SK-N-SH (cell line): ENCODE data around the gene USP10. TPM values are rescaled to one million over a fixed set of nuclear protein-coding genes. Genes with fewer than 3 reads are reported as not detected.

Experiments
- CTCF ChIA-PET: fragments of 300-600, 350-600 bp; formaldehyde crosslinking; extraction: SDS; loops from one replicate; lab custom pipeline; 2021; lab: Yijun Ruan, JAX
- POLR2A ChIA-PET: fragments of 350-600 bp; sonication (Branson Sonifier 250); formaldehyde crosslinking; extraction: SDS; loops from one replicate; lab custom pipeline; 2020; ENCODE audit warnings: antibody characterized with exemption, inconsistent platforms; lab: Yijun Ruan, JAX
- DNase-seq: peaks from one replicate; pipeline ENCODE4 v3.0.0; 2012
- H2AFZ ChIP-seq: fragments of 200-600 bp; sonication (generic); 2 replicates; pipeline ENCODE4 v1.8.1; 2016; ENCODE audit warnings: antibody characterized with exemption, mild to moderate bottlenecking, low read depth
- H3F3A ChIP-seq: fragments of 200-600 bp; sonication (generic); replicated peaks from 2 replicates; pipeline ENCODE3; 2016; ENCODE audit warnings: antibody characterized with exemption, mild to moderate bottlenecking; ENCODE audit not compliant: insufficient read depth
- H3K27ac ChIP-seq, 2 experiments: fragments of 200-500 bp in 1 of 2; fragments of 200-600 bp in 1 of 2; sonication (Bioruptor generic) in 1 of 2; sonication (generic), shearing (Covaris generic) in 1 of 2; 2 replicates each; pipeline versions ENCODE4 v1.5.1 to v1.6.1; 2014 to 2016; ENCODE audit warnings: low read depth in 2 of 2, inconsistent platforms in 1 of 2, low read length in 1 of 2, mild to moderate bottlenecking in 1 of 2, mixed read lengths in 1 of 2
- H3K27me3 ChIP-seq: fragments of 200-600 bp; sonication (generic), shearing (Covaris generic); 2 replicates; pipeline ENCODE4 v1.6.1; 2016; ENCODE audit warnings: mixed run types; ENCODE audit not compliant: insufficient read depth
- H3K36me3 ChIP-seq, 2 experiments: fragments of 200-500 bp in 1 of 2; fragments of 200-600 bp in 1 of 2; sonication (Bioruptor generic) in 1 of 2; sonication (generic) in 1 of 2; replicated peaks in 1 of 2; 2 replicates each; pipeline versions ENCODE3 to v1.5.1; 2014 to 2016; ENCODE audit warnings: low read length in 1 of 2, mild to moderate bottlenecking in 1 of 2; ENCODE audit not compliant: insufficient read depth in 2 of 2, control insufficient read depth in 1 of 2
- H3K4me1 ChIP-seq, 2 experiments: fragments of 200-500 bp in 1 of 2; fragments of 200-600 bp in 1 of 2; sonication (Bioruptor generic) in 1 of 2; sonication (generic), shearing (Covaris generic) in 1 of 2; 2 replicates each; pipeline versions ENCODE4 v1.5.1 to v1.6.1; 2014 to 2016; ENCODE audit warnings: low read depth in 1 of 2, low read length in 1 of 2, mixed run types in 1 of 2; ENCODE audit not compliant: insufficient read depth in 2 of 2, control insufficient read depth in 1 of 2
- H3K4me2 ChIP-seq: fragments of 200-600 bp; sonication (generic), shearing (Covaris generic); 2 replicates; pipeline ENCODE4 v1.6.1; 2017; ENCODE audit warnings: mixed run types
- H3K4me3 ChIP-seq, 2 experiments: fragments of 200-500 bp in 1 of 2; fragments of 200-600 bp in 1 of 2; sonication (Bioruptor generic) in 1 of 2; sonication (generic), shearing (Covaris generic) in 1 of 2; 2 replicates each; pipeline versions ENCODE4 v1.5.1 to v1.8.1; 2014 to 2016; ENCODE audit warnings: low read depth in 2 of 2, inconsistent platforms in 1 of 2, low read length in 1 of 2, mild to moderate bottlenecking in 1 of 2, mixed read lengths in 1 of 2, moderate library complexity in 1 of 2
- H3K79me2 ChIP-seq: fragments of 200-600 bp; sonication (generic); 2 replicates; pipeline ENCODE4 v1.8.1; 2017; ENCODE audit warnings: mild to moderate bottlenecking; ENCODE audit not compliant: insufficient read depth
- H3K9ac ChIP-seq: fragments of 200-600 bp; sonication (generic); 2 replicates; pipeline ENCODE4 v1.6.1; 2017; ENCODE audit warnings: mixed run types
- H3K9me2 ChIP-seq: fragments of 200-600 bp; sonication (generic); 2 replicates; pipeline ENCODE4 v1.6.1; 2017; ENCODE audit warnings: mixed run types
- H3K9me3 ChIP-seq: fragments of 200-600 bp; sonication (generic); 2 replicates; pipeline ENCODE4 v1.6.1; 2017; ENCODE audit warnings: mixed run types, mild to moderate bottlenecking, moderate library complexity
- H4K20me1 ChIP-seq: fragments of 200-600 bp; sonication (generic); 2 replicates; pipeline ENCODE4 v1.6.1; 2017; ENCODE audit warnings: mild to moderate bottlenecking, mixed run types; ENCODE audit not compliant: insufficient read depth
- CHD2 ChIP-seq: fragments of 150-350 bp; IDR thresholded peaks from 2 replicates; pipeline ENCODE4 v1.6.1; 2018; ENCODE audit warnings: low read length; ENCODE audit not compliant: partially characterized antibody
- CTCF ChIP-seq: fragments of 200-600 bp; sonication (generic); IDR thresholded peaks from 2 replicates; pipeline ENCODE4 v1.6.1; 2017; ENCODE audit warnings: antibody characterized with exemption, mild to moderate bottlenecking, moderate library complexity
- ELF1 ChIP-seq: IDR thresholded peaks from 2 replicates; pipeline ENCODE4 v1.4.0; 2012
- FOSL2 ChIP-seq: IDR thresholded peaks from 2 replicates; pipeline ENCODE4 v1.4.0; 2012; ENCODE audit warnings: low read depth, mild to moderate bottlenecking, moderate library complexity, borderline replicate concordance
- IRF3 ChIP-seq: fragments of 150-350 bp; IDR thresholded peaks from 2 replicates; pipeline ENCODE4 v1.6.1; 2016; ENCODE audit warnings: mild to moderate bottlenecking, low read depth, low read length
- MXI1 ChIP-seq: IDR thresholded peaks from 2 replicates; pipeline ENCODE4 v1.6.1; 2012; ENCODE audit warnings: mild to moderate bottlenecking, low read depth, low read length, improper control_type of control experiment
- NFIC ChIP-seq: IDR thresholded peaks from 2 replicates; pipeline ENCODE4 v1.4.0; 2012; ENCODE audit warnings: borderline replicate concordance
- NRF1 ChIP-seq: IDR thresholded peaks from 2 replicates; pipeline ENCODE4 v1.6.1; 2012; ENCODE audit warnings: low read depth, mild to moderate bottlenecking, low read length
- PBX3 ChIP-seq: IDR thresholded peaks from 2 replicates; pipeline ENCODE4; 2012
- RCOR1 ChIP-seq: fragments of 150-350 bp; IDR thresholded peaks from 2 replicates; pipeline ENCODE4 v1.6.1; 2017; ENCODE audit warnings: antibody characterized with exemption, low read length
- RXRA ChIP-seq: IDR thresholded peaks from 2 replicates; pipeline ENCODE4 v1.4.0; 2012; ENCODE audit warnings: low read depth, mild to moderate bottlenecking, borderline replicate concordance
- TAF1 ChIP-seq: IDR thresholded peaks from 2 replicates; pipeline ENCODE4 v1.6.1; 2012; ENCODE audit warnings: low read depth, mild to moderate bottlenecking, low read length, moderate library complexity, borderline replicate concordance
- TCF12 ChIP-seq: IDR thresholded peaks from 2 replicates; pipeline ENCODE4 v1.4.0; 2012
- USF2 ChIP-seq: fragments of 150-350 bp; IDR thresholded peaks from 2 replicates; pipeline ENCODE4 v1.6.1; 2017; ENCODE audit warnings: antibody characterized with exemption, low read length, low read depth, borderline replicate concordance
- WGBS: methylation state at CpG from one replicate; pipeline ENCODE4 v1.1.6; 2017; ENCODE audit warnings: low lambda C conversion rate; 5-methylcytosine and 5-hydroxymethylcytosine counted together
- polyA plus RNA-seq, 3 experiments: library from polyadenylated mRNA; depleted of rRNA; stranded (reverse); fragments of >200 nt; gene quantifications; 2 replicates each; pipeline ENCODE4 v1.2.3, GENCODE V29; 2012

The USP10 gene
- polyA plus RNA-seq, 1 of the 3 experiments (the other 2 are of a cell fraction) = 49.2 TPM

- TF ChIP-seq FOSL2 = no peak
- no peak for TF ChIP-seq ELF1
- TF ChIP-seq MXI1 = no peak
- TF ChIP-seq RCOR1 = no peak
- no peak for TF ChIP-seq CHD2
- TF ChIP-seq TAF1 = no peak
- no peak for TF ChIP-seq CTCF
- TF ChIP-seq, all 33 proteins: peak for 0
- ChIA-PET POLR2A (no interaction called here), CTCF (interaction anchor here (1.1 kb wide), 1 partner anchor 11 kb away, joined by 3 read pairs; no protein-coding TSS in a partner anchor)
- no peaks in the 10 kb centered on the region for H4K20me1 ChIP-seq
- H3K4me2 ChIP-seq = no peak overlapping the region
- no peak overlapping the region for H3K4me3 ChIP-seq
- H3K27me3 ChIP-seq = no peaks in the 10 kb centered on the region
- peaks cover 8 to 32% of the 10 kb centered on the region in 2 experiments; a peak in 3 of 4 replicates for H3K4me1 ChIP-seq
- 90% methylated on average over 6 of the region's 6 CpGs for WGBS
- no peak overlapping the region for H3K27ac ChIP-seq
- peaks cover 14% of the 10 kb centered on the region for H3F3A ChIP-seq
- H3K36me3 ChIP-seq = no peaks in the 10 kb centered on the region
- H3K9ac ChIP-seq = no peak overlapping the region
- H3K79me2 ChIP-seq = no peaks in the 10 kb centered on the region
- DNase-seq = no peak
- no peaks in the 10 kb centered on the region for H3K9me3 ChIP-seq
- no peaks in the 10 kb centered on the region for H3K9me2 ChIP-seq
- H2AFZ ChIP-seq = no peak overlapping the region
Measured at GRCh38 chr16:84822990-84823389, 123.2 kb downstream of the USP10 start.

GRCh38 chr16:84823484-84823883 is 123.7 kb downstream of the USP10 start:
- H3K9ac ChIP-seq = no peak overlapping the region
- peaks cover 14% of the 10 kb centered on the region for H3F3A ChIP-seq
- no peak overlapping the region for H2AFZ ChIP-seq
- no peaks in the 10 kb centered on the region for H4K20me1 ChIP-seq
- DNase-seq = no peak
- H3K27ac ChIP-seq = no peak overlapping the region
- H3K9me2 ChIP-seq = no peaks in the 10 kb centered on the region
- no peaks in the 10 kb centered on the region for H3K9me3 ChIP-seq
- POLR2A ChIA-PET = interaction anchor here (0.8 kb wide), 1 partner anchor 205 kb away, joined by 3 read pairs; no protein-coding TSS in a partner anchor
- peaks cover 8 to 32% of the 10 kb centered on the region in 2 experiments; a peak in 3 of 4 replicates for H3K4me1 ChIP-seq
- no peak for TF ChIP-seq TCF12
- TF ChIP-seq NFIC = no peak
- no peak for TF ChIP-seq CHD2
- TF ChIP-seq IRF3 = no peak
- TF ChIP-seq USF2 = no peak
- TF ChIP-seq RXRA = no peak
- TF ChIP-seq NRF1 = no peak
- TF ChIP-seq PBX3 = no peak
- no peak for TF ChIP-seq RCOR1
- TF ChIP-seq, all 33 proteins: peak for 0
- Histone ChIP-seq H3K79me2 (no peaks in the 10 kb centered on the region), H3K27me3 (no peaks in the 10 kb centered on the region), H3K4me3 (no peak overlapping the region), H3K4me2 (no peak overlapping the region), H3K36me3 (no peaks in the 10 kb centered on the region)
- 76% methylated on average over 8 of the region's 8 CpGs for WGBS
- CTCF ChIA-PET = interaction anchor here (1.0 to 1.1 kb wide), 2 partner anchors 11 to 130 kb away, joined by 3 read pairs; no protein-coding TSS in a partner anchor
